GM10248 (cell line): ENCODE measurements around the gene PIGR.

Experiments
- CTCF ChIA-PET: fragments of 300-600 bp; sonication (Branson Sonifier 250); formaldehyde crosslinking; extraction: SDS; loops from one replicate; lab custom pipeline; 2021; ENCODE audit warnings: antibody characterized with exemption; lab: Yijun Ruan, JAX
- POLR2A ChIA-PET: fragments of 350-650 bp; sonication (Branson Sonifier 250); formaldehyde crosslinking; extraction: SDS; loops from one replicate; lab custom pipeline; 2020; ENCODE audit warnings: antibody characterized with exemption; lab: Yijun Ruan, JAX
- DNase-seq: peaks from one replicate; pipeline ENCODE4 v3.0.0; 2012; ENCODE audit errors: extremely low spot score
- CTCF ChIP-seq: IDR thresholded peaks from 2 replicates; pipeline ENCODE4 v1.5.1; 2012; ENCODE audit warnings: mild to moderate bottlenecking, low read depth; ENCODE audit errors: extremely low read depth, missing control alignments, control extremely low read depth

The PIGR gene

GRCh38 chr1:206971029-206971655, 24.9 kb upstream of the PIGR start:
- DNase-seq, result peak; percentile 37
- POLR2A ChIA-PET, result interaction anchor here (0.6 kb wide), 1 partner anchor 43 kb away, joined by 3 read pairs; no protein-coding TSS in a partner anchor
- TF ChIP-seq CTCF, result no peak

GRCh38 chr1:206970446-206970845, 24.2 kb upstream of the PIGR start, which contains the start of gene FCAMR:
FCAMR (minus strand) TSS chr1:206970460; CDS start chr1:206970125, 335 bp downstream.
- no peak for TF ChIP-seq CTCF
- CTCF ChIA-PET, result interaction anchor here (0.9 to 9.9 kb wide), 14 partner anchors 11 to 311 kb away, joined by 3 to 160 read pairs (median 8); no protein-coding TSS in a partner anchor
- no peak for DNase-seq
- POLR2A ChIA-PET, result no interaction called here

More at GRCh38 chr1:206971029-206971655, 24.9 kb upstream of the PIGR start:
- CTCF ChIA-PET, result interaction anchor here (0.9 to 9.9 kb wide), 14 partner anchors 8 to 311 kb away, joined by 3 to 160 read pairs (median 10); no protein-coding TSS in a partner anchor

- TF ChIP-seq CTCF, result no peak
- no peak for DNase-seq
- ChIA-PET POLR2A (no interaction called here), CTCF (interaction anchor here (1.3 to 9.9 kb wide), 7 partner anchors 10 to 243 kb away, joined by 3 to 160 read pairs (median 11); no protein-coding TSS in a partner anchor)
Measured at GRCh38 chr1:206969090-206969489, 22.8 kb upstream of the PIGR start.

- ChIA-PET POLR2A (no interaction called here), CTCF (interaction anchor here (1.0 to 9.9 kb wide), 9 partner anchors 12 to 242 kb away, joined by 3 to 160 read pairs (median 5); partner anchors contain the start of gene IL20)
- no peak for TF ChIP-seq CTCF
- peak; percentile 41 for DNase-seq
Measured at GRCh38 chr1:206967096-206967849, 21.0 kb upstream of the PIGR start.

- POLR2A ChIA-PET, result no interaction called here
- DNase-seq, result no peak
- no peak for TF ChIP-seq CTCF
- CTCF ChIA-PET, result interaction anchor here (0.9 to 9.9 kb wide), 11 partner anchors 8 to 54 kb away, joined by 3 to 160 read pairs (median 4); no protein-coding TSS in a partner anchor
Measured at GRCh38 chr1:206965781-206966180, 19.5 kb upstream of the PIGR start.

- DNase-seq, result no peak
- ChIA-PET CTCF (interaction anchor here (3.1 to 24.9 kb wide), 3 partner anchors 9 to 27 kb away, joined by 22 to 416 read pairs (median 48); no protein-coding TSS in a partner anchor), POLR2A (no interaction called here)
- no peak for TF ChIP-seq CTCF
Measured at GRCh38 chr1:206963740-206964139, 17.5 kb upstream of the PIGR start.
